Hepatocyte (in vitro differentiated cells): ENCODE results near the gene MSH5. TPM values are rescaled to one million over a fixed set of nuclear protein-coding genes. Genes with fewer than 3 reads are reported as not detected.
A peak's percentile ranks its signal among the peaks of the same experiment; 100 is the strongest.

Experiments
- DNase-seq: peaks from one replicate; pipeline ENCODE4 v3.0.0-alpha.2; 2016; ENCODE audit warnings: low spot score
- H2AFZ ChIP-seq: fragments of 200-600 bp; sonication (generic); 2 replicates; pipeline ENCODE4 v1.6.0; 2016; ENCODE audit warnings: antibody characterized with exemption, mild to moderate bottlenecking
- H3K27ac ChIP-seq: fragments of 200-600 bp; sonication (generic); 2 replicates; pipeline ENCODE4 v1.5.1; 2016; ENCODE audit warnings: mild to moderate bottlenecking
- H3K27me3 ChIP-seq: fragments of 200-600 bp; sonication (generic); 2 replicates; pipeline ENCODE4 v1.6.1; 2016
- H3K36me3 ChIP-seq: fragments of 200-600 bp; sonication (generic); replicated peaks from 2 replicates; pipeline ENCODE4 v1.5.1; 2016; ENCODE audit warnings: low read depth; ENCODE audit not compliant: insufficient read depth
- H3K4me1 ChIP-seq: fragments of 200-600 bp; sonication (generic); 2 replicates; pipeline ENCODE4 v1.5.1; 2016; ENCODE audit warnings: mild to moderate bottlenecking, moderate library complexity; ENCODE audit not compliant: insufficient read depth
- H3K4me2 ChIP-seq: fragments of 200-600 bp; sonication (generic); 2 replicates; pipeline ENCODE4 v1.6.0; 2016
- H3K4me3 ChIP-seq: fragments of 200-600 bp; sonication (generic); 2 replicates; pipeline ENCODE4 v1.5.1; 2016; ENCODE audit warnings: mild to moderate bottlenecking
- H3K79me2 ChIP-seq: fragments of 200-600 bp; sonication (generic); 2 replicates; pipeline ENCODE4 v1.6.0; 2017; ENCODE audit warnings: mild to moderate bottlenecking
- H3K9me2 ChIP-seq: fragments of 200-600 bp; sonication (generic); replicated peaks from 2 replicates; pipeline ENCODE4 v1.6.0; 2017; ENCODE audit warnings: mild to moderate bottlenecking; ENCODE audit not compliant: insufficient read depth
- H3K9me3 ChIP-seq: fragments of 200-600 bp; sonication (generic); 2 replicates; pipeline ENCODE4 v1.5.1; 2016; ENCODE audit warnings: low read depth, mild to moderate bottlenecking
- H4K20me1 ChIP-seq: fragments of 200-600 bp; sonication (generic); 2 replicates; pipeline ENCODE4 v1.6.0; 2016; ENCODE audit warnings: mild to moderate bottlenecking; ENCODE audit not compliant: insufficient read depth, poor library complexity, severe bottlenecking
- CTCF ChIP-seq: fragments of 200-600 bp; sonication (generic); IDR thresholded peaks from 2 replicates; pipeline ENCODE4 v1.5.1; 2016; ENCODE audit warnings: antibody characterized with exemption, mild to moderate bottlenecking; ENCODE audit not compliant: poor library complexity
- EZH2 ChIP-seq: fragments of 200-600 bp; sonication (generic); IDR thresholded peaks from 2 replicates; pipeline ENCODE4 v1.6.1; 2016; ENCODE audit warnings: antibody characterized with exemption, mild to moderate bottlenecking, borderline replicate concordance
- EZH2phosphoT487 ChIP-seq: fragments of 200-600 bp; sonication (generic); IDR thresholded peaks from one replicate; pipeline ENCODE4 v1.6.1; 2018; ENCODE audit warnings: antibody characterized with exemption, mild to moderate bottlenecking, low read depth, moderate library complexity; ENCODE audit not compliant: unreplicated experiment, severe bottlenecking
- WGBS: methylation state at CpG from one replicate; pipeline ENCODE4 v1.1.6; 2016; ENCODE audit warnings: low lambda C conversion rate; ENCODE audit errors: missing lambda C conversion rate; 5-methylcytosine and 5-hydroxymethylcytosine counted together
- polyA plus RNA-seq: library from polyadenylated mRNA; unstranded; fragments of >200 nt; fragmentation: Nextera tagmentation; extraction: Ambion mirVana; gene quantifications from 2 replicates; pipeline ENCODE4 v1.2.1, GENCODE V29; 2016
- total RNA-seq: library from RNA; depleted of rRNA; stranded (reverse); fragments of >200 nt; gene quantifications from 2 replicates; pipeline ENCODE4 v1.2.3, GENCODE V29; 2014

MSH5 gene
- total and polyA plus RNA-seq, 2 experiments from 2014 or later, result 4.9 to 6.4 TPM

GRCh38 chr6:31733734-31734133 lies 6.1 kb upstream of the MSH5 start:
- Histone ChIP-seq H2AFZ (no peak overlapping the region), H3K79me2 (peaks cover 61% of the 10 kb centered on the region), H3K27me3 (no peaks in the 10 kb centered on the region), H3K9me3 (no peaks in the 10 kb centered on the region), H3K27ac (peak overlapping the region; percentile 99), H3K4me1 (peaks cover 42% of the 10 kb centered on the region), H3K9me2 (no peaks in the 10 kb centered on the region), H4K20me1 (peaks cover 17% of the 10 kb centered on the region), H3K4me2 (peak overlapping the region; percentile 91), H3K36me3 (no peaks in the 10 kb centered on the region), H3K4me3 (no peak overlapping the region)
- DNase-seq, result no peak
- WGBS, result 82% methylated on average over 4 of the region's 4 CpGs
- TF ChIP-seq EZH2 (no peak), EZH2phosphoT487 (no peak), CTCF (no peak)

- Histone ChIP-seq H3K79me2 (peaks cover 56% of the 10 kb centered on the region), H3K9me2 (no peaks in the 10 kb centered on the region), H3K27me3 (no peaks in the 10 kb centered on the region), H3K9me3 (no peaks in the 10 kb centered on the region), H3K27ac (peak overlapping the region; percentile 99), H3K36me3 (no peaks in the 10 kb centered on the region), H2AFZ (no peak overlapping the region), H3K4me2 (peak overlapping the region; percentile 91), H3K4me1 (peaks cover 43% of the 10 kb centered on the region), H3K4me3 (peak overlapping the region; percentile 99), H4K20me1 (peaks cover 15% of the 10 kb centered on the region)
- TF ChIP-seq CTCF, result no peak
- TF ChIP-seq EZH2, result no peak
- no peak for TF ChIP-seq EZH2phosphoT487
- WGBS, result 15% methylated on average over 2 of the region's 2 CpGs
- DNase-seq, result no peak
Observed at GRCh38 chr6:31734247-31734820, 5.5 kb upstream of the MSH5 start.

GRCh38 chr6:31734821-31735406 lies 4.9 kb upstream of the MSH5 start:
- H3K9me3 ChIP-seq, result no peaks in the 10 kb centered on the region
- no peaks in the 10 kb centered on the region for H3K36me3 ChIP-seq
- H3K4me3 ChIP-seq, result peak overlapping the region; percentile 99
- no peaks in the 10 kb centered on the region for H3K27me3 ChIP-seq
- no peak for TF ChIP-seq EZH2
- TF ChIP-seq EZH2phosphoT487, result no peak
- TF ChIP-seq CTCF, result no peak
- peak overlapping the region; percentile 91 for H3K4me2 ChIP-seq
- H2AFZ ChIP-seq, result no peak overlapping the region
- peak overlapping the region; percentile 99 for H3K27ac ChIP-seq
- H4K20me1 ChIP-seq, result peaks cover 15% of the 10 kb centered on the region
- WGBS, result 1% methylated on average over 17 of the region's 18 CpGs
- H3K4me1 ChIP-seq, result peaks cover 43% of the 10 kb centered on the region
- peaks cover 56% of the 10 kb centered on the region for H3K79me2 ChIP-seq
- DNase-seq, result peak; percentile 78
- no peaks in the 10 kb centered on the region for H3K9me2 ChIP-seq
